Hematopoietic multipotent progenitor cell treated with erythropoietin and hydrocortisone succinate and interleukin-3 and kit ligand, for 4 days (in vitro differentiated cells): ENCODE results near the gene SLC2A5.

Experiments used
- DNase-seq: peaks from one replicate; pipeline ENCODE4 v3.0.0-alpha.2; 2015

SLC2A5 gene, protein sequence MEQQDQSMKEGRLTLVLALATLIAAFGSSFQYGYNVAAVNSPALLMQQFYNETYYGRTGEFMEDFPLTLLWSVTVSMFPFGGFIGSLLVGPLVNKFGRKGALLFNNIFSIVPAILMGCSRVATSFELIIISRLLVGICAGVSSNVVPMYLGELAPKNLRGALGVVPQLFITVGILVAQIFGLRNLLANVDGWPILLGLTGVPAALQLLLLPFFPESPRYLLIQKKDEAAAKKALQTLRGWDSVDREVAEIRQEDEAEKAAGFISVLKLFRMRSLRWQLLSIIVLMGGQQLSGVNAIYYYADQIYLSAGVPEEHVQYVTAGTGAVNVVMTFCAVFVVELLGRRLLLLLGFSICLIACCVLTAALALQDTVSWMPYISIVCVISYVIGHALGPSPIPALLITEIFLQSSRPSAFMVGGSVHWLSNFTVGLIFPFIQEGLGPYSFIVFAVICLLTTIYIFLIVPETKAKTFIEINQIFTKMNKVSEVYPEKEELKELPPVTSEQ

GRCh38 chr1:9069326-9070100 lies at the start of gene SLC2A5:
TSS of gene SLC2A5 (minus strand) at chr1:9069635. CDS start at chr1:9069536, 99 bp downstream.
- DNase-seq = peak; percentile 73

DNA sequence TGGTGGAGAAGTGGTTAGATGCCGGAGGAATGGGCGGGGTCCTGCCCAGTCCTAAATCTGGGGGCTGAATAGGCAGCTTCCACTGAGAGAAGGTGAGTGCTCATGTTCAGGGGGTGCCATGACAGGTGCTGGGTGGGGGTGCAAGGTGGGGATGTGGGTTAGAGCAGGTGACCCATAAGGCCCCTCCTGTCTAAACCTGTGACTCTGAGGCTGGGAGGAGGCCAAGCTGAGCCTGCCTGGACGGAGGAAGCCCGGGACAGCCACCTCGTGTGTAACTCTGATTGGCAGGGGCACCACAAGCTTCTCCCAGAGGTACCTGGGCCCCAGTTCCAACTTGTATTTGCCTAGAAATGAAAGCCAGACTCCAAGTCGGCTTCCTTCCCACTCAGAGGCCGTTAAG lies 48.8 kb upstream of the SLC2A5 start:
- no peak for DNase-seq

DNA sequence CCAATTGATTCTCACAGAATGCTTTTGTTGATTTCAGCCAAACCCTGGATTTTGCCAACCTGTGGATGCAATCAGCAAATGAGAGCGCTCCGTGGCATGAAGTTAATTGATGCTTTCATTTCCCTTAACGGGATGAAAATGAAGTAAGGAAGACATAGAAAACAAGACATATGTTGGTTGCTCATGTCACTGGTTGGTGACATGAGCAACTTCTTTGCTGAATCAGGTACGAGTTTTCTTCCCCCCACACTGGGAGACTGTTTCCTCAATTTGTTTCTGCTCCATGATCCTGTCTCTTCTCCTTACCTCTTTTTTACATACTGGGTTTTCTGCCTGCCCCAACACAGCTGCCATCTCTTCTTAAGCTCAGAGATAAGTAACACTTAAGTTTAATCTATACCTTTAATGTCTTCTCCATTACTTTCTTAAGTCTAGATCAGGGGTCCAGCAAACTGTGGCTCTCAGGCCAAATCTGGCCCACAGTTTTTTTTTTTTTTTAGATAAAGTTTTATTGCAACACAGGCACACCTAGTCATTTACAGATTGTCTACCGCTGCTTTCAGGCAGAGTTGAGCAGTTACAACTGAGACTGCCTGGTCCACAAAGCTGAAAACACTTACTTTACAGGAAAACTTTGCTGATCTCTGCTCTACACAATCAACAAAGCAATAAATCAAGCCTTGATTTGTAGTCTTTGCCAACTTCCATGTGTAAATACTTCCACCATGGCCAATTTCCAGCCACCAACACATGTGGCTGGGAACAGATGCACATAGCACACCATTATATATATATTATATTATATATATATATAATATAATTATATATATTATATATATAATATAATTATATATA lies 46.1 kb upstream of the SLC2A5 start:
- no peak for DNase-seq

DNA sequence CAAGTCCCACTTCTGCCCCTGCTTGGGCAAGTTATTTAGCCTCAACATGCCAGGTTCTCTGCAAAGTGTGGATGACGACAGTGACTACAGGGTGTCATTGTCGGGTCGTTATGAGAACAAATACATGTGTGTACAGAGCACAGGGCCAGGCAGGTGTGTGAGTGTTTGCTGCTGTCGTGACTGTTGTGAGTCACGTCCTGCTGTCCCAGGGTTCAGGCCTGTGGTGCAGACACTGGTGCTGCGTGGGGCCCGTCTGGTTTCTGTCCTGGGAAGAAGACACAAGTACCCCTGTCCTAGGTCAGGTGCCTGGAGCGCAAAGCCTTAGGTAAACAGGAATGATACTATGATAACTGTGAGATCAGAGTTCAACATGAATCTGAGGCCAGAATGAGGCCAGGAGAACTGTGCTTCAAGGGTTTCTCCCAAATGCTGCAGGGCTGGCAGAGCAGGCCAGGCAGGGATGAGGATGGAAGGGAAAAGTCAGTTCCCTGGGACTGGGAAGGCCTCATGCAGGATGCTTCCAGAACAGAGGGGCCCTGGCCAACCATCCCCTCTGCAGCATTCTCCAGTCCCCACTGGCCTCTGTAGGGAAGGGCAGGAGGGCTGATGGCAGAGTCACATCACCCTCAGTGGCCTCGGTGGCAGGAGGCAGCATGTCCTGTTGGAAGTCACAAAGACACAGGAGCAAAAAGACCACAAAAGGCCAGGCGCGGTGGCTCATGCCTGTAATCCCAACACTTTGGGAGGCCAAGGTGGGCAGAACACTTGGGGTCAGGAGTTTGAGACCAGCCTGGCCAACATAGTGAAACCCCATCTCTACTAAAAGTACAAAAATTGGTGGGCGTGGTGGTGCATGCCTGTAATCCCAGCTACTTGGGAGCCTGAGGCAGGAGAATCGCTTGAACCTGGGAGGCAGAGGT lies 43.8 kb upstream of the SLC2A5 start:
- no peak for DNase-seq

- no peak for DNase-seq
Observed at GRCh38 chr1:9111957-9112356, 42.5 kb upstream of the SLC2A5 start.

- DNase-seq = no peak
Observed at GRCh38 chr1:9111357-9111691, 41.9 kb upstream of the SLC2A5 start.

DNA sequence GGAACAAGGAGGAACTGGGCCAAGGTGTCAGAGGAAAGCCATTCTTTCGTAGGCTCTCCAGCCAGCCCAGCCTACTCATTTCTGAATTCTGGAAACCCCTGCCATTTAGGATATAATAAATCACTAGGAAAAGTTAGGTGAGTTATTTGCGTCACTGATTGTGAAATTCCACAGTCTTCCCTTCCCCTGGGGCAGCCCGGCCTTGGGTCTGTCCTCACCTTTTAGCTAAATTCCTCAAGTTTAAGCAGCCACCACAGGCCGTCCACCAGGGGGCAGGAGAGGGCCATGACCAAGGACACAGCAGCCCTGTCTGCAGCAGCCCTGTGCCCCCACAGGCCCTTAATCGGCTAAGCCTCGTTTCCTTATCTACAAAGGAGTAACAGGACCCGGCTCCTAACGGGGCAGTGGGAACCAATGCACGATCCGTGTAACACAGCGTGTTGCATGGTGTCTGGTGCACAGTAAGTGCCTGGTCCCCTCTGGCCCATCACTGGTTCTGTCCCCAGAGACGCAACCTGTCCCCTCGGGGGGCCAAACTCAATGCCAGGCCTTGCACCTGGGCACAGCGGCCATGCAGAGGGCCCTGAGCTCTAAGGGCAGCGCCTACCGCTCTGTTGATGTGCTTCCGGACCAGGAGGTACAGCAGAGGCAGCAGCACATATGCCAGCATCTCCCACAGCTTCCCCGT lies 41.4 kb upstream of the SLC2A5 start:
- peak; percentile 93 for DNase-seq

DNA sequence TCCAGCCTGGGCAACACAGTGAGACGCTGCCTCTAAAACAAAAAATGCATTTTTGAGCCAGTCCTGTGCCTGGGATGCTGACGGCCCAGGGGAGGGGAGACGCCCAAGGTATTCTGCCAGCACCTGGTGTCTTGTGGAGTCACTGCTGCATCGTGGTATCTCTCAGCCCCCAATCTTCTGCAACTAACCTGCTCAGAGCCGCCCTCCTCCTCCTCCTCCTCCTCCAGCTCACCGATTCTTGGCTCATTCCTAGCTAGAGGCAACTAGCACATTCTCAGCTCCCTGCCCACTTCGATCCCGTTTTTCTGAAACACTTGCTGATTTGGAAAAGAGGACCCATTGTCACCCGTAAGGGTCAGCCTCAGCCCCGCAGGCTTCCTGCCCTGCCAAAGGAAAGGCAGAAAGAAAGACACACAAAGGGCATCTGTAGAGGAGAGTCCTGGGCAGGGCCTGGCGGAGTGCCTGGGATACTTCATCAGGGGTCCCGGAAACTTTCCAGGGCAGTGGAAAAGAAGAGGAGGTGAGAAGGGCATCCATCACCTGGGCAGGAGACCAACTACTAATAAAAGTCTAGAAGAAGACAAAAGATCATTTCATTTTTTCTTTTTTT lies 38.7 kb upstream of the SLC2A5 start:
- DNase-seq = no peak

DNA sequence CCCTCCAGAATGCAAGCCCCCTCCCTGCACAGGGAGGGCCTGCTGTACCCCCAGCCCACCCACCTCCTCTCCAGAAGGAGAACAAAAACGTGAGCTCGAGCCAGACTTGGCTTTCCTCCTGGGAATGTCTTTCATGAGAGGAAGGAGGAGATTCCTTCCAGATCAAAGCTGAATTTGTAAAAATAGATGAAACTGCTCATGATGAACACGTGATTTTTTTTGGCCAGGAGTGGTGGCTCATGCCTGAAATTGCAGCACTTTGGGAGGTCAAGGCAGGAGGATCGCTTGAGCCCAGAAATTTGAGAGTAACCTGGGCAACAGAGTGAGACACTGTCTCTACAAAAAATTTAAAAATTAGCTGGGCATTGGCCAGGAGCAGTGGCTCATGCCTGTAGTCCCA lies 37.7 kb upstream of the SLC2A5 start:
- no peak for DNase-seq

GRCh38 chr1:9106286-9106685 lies 36.9 kb upstream of the SLC2A5 start:
- DNase-seq = no peak

- no peak for DNase-seq
Observed at GRCh38 chr1:9105336-9105867, 36.0 kb upstream of the SLC2A5 start.

DNA sequence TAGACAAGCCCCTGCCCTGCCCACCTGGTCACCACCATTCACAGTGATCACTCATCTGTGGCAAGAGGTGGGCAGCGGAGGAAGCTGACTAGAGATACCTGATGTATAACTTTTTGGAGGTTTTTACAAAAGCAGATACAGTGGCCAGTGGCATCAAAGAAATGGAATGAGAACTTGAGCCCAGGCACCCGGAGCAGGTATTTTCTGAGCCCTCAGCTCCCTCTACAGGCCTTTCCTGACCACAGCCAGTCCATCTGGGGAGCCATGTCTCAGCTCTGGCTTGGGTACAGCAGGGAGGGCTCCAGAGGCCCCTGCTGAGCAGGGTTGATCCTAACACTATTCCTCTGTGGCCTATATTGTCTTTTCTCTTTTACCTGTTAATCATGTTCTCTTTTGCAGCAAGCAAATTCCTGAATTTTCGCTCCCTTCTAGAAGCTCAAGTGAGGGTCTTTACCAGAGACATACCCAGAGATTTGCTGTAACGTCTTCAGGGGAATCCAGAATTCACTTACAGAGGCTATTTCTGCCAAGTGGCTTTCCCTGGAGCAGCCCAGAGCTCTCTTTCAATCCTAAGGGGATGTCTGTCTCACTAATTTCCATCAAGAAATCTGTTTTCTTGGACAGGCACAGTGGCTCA lies 32.2 kb upstream of the SLC2A5 start:
- peak; percentile 83 for DNase-seq

GRCh38 chr1:9100471-9101043 lies 31.1 kb upstream of the SLC2A5 start:
- no peak for DNase-seq

DNA sequence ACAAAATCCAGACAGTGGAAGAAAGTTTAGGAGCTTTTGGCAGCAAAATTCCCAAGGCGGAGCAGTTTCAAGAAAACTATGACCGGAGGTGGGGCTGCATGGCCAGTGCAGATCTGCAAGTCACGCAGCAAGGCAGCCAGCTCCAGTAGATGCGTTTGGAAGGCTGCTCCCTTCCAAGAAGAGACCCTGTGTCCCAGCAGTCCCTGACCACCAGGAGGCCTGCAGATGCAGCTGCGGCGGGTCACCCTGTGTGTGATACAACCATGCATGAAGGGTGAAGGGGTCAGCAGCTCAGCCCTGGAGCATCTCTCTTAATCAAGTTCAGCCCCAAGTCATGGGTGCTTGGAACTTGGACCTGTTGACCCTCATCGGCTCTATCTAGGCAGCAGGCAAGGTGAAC lies 30.1 kb upstream of the SLC2A5 start:
- DNase-seq = no peak

GRCh38 chr1:9097947-9098705 lies 28.7 kb upstream of the SLC2A5 start:
- DNase-seq = no peak

- DNase-seq = no peak
Observed at GRCh38 chr1:9095818-9096217, 26.4 kb upstream of the SLC2A5 start.

GRCh38 chr1:9093996-9094595 lies 24.7 kb upstream of the SLC2A5 start:
- DNase-seq = peak; percentile 67

- peak; percentile 45 for DNase-seq
Observed at GRCh38 chr1:9093581-9093980, 24.1 kb upstream of the SLC2A5 start.

GRCh38 chr1:9093091-9093490 lies 23.7 kb upstream of the SLC2A5 start:
- no peak for DNase-seq
